LNCaP clone FGC (cell line): ENCODE measurements around the gene GHRH.

Experiments used
- DNase-seq: peaks from one replicate; pipeline ENCODE4 v3.0.0-alpha.2; 2011; ENCODE audit warnings: low read depth
- H3K4me3 ChIP-seq: 2 replicates; pipeline ENCODE4 v1.5.1; 2011; ENCODE audit warnings: mild to moderate bottlenecking, low read depth, low read length, control low read depth
- TF ChIP-seq, protein P1 (sequence below): IDR thresholded peaks from 2 replicates; pipeline ENCODE4 v1.5.1; 2012; ENCODE audit warnings: mild to moderate bottlenecking; ENCODE audit not compliant: control insufficient read depth, insufficient read depth; ENCODE audit errors: extremely low read depth

Gene GHRH

DNA sequence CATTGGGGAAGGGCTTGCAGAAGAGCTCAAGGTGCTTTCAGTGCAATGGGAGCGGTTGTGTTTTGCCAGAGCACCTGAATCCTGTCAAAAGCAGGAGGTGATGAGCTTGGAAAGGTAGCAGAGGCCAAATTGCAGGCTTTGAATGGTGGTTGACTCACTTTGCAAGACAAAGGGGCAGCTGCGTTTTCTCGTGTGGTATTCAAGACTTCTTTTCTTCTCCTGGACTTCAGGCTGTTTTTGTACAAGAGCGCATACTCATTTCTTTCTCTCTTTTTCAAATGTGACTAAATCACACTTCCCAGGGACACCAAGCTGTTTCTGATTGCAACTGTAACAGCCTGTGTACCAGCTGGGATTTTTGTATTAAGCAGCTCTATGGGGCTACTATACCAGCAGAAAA lies 32.3 kb downstream of the GHRH start:
- DNase-seq: no peak
- TF ChIP-seq, protein P1, sequence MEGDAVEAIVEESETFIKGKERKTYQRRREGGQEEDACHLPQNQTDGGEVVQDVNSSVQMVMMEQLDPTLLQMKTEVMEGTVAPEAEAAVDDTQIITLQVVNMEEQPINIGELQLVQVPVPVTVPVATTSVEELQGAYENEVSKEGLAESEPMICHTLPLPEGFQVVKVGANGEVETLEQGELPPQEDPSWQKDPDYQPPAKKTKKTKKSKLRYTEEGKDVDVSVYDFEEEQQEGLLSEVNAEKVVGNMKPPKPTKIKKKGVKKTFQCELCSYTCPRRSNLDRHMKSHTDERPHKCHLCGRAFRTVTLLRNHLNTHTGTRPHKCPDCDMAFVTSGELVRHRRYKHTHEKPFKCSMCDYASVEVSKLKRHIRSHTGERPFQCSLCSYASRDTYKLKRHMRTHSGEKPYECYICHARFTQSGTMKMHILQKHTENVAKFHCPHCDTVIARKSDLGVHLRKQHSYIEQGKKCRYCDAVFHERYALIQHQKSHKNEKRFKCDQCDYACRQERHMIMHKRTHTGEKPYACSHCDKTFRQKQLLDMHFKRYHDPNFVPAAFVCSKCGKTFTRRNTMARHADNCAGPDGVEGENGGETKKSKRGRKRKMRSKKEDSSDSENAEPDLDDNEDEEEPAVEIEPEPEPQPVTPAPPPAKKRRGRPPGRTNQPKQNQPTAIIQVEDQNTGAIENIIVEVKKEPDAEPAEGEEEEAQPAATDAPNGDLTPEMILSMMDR: no peak
- no peak overlapping the region for H3K4me3 ChIP-seq

- TF ChIP-seq, protein P1: no peak
- no peak for DNase-seq
- no peak overlapping the region for H3K4me3 ChIP-seq
These were observed 33.0 kb downstream of the GHRH start for GRCh38 chr20:37228656-37229055.

GRCh38 chr20:37228082-37228481 lies 33.5 kb downstream of the GHRH start:
- TF ChIP-seq, protein P1: no peak
- DNase-seq: no peak
- H3K4me3 ChIP-seq: no peak overlapping the region

- H3K4me3 ChIP-seq: no peak overlapping the region
- TF ChIP-seq, protein P1: no peak
- no peak for DNase-seq
These were observed 34.7 kb downstream of the GHRH start for GRCh38 chr20:37226889-37227288.

DNA sequence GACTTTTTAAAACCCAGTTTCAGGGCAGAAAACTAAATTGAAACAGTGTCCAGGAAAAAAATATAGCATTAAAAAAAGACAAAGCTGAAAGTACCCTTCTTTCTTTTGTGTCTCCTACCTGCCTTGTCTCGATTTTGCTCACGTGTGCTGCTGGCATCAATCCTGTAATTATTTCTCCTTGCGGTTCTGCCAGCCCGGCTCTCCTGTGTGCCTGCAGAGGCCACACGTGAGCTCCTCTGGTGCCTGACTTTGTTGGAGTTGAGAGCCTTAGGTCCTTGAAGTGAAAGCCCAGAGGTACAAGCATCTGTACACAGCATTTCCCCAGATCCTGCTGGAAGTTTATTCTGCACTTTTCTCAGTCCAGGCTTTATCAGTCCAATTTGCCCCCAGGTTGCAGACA lies 36.5 kb downstream of the GHRH start:
- H3K4me3 ChIP-seq: no peak overlapping the region
- no peak for DNase-seq
- TF ChIP-seq, protein P1: no peak

DNA sequence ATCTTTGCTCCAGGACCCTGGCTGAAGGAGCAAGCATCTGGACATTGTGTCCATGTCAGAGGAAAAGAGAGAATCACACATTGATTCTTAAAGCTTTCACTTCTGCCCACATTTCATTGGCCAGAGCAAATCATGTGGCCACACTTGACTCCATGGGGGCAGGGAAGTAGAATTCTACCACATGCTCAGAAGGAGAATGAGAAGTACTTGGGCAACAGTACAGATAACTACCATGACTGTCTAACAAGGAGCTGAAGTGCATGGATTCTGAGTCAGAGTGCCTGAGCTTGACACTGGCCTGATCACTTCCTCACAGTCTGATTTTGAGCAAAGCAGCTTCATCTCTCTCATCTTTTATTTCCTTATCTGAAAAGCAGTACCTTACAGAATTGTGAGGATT lies 38.6 kb downstream of the GHRH start:
- H3K4me3 ChIP-seq: no peak overlapping the region
- TF ChIP-seq, protein P1: no peak
- no peak for DNase-seq

DNA sequence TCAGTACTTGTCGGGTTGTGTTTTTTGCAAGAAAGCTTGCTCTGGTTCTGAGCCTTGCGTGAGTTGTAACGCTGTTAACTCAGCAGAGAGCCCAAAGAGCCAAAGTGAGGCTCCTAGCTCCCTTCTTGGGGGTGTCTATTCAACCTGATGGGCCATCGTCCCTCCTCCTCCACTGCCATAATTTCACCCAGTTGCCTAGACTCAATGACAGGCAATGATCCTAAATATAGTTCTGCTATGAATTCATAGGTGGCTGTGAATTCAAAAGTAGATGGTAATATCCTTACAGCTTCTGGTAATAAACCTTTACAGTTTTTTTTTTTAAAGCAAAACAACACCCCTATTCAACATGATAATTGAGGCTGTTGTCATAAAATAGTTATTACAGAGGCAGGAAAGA lies 39.5 kb downstream of the GHRH start:
- TF ChIP-seq, protein P1: no peak
- no peak overlapping the region for H3K4me3 ChIP-seq
- no peak for DNase-seq
